ENCODE data around the gene TOMM6.

GRCh38 chr6:41836022-41836659, 48.6 kb downstream of the TOMM6 start:
- TF ChIP-seq CTCF (IDR thresholded peaks at IDR 0.05 in 2 of 3, conservative IDR thresholded peaks at IDR 0.05 in 1 of 3; ENCODE audit: borderline replicate concordance in 1 of 3, insufficient read depth in 1 of 3, low read depth in 2 of 3, low read length in 2 of 3) (no peak), EZH2phosphoT487 (IDR thresholded peaks at IDR 0.05; ENCODE audit: borderline replicate concordance) (no peak), FOSL1 (IDR thresholded peaks at IDR 0.05; ENCODE audit: low read depth) (no peak), POLR2A (IDR thresholded peaks at IDR 0.05; ENCODE audit: borderline replicate concordance, extremely low read depth, insufficient read depth, insufficient read length) (no peak), EZH2 (IDR thresholded peaks at IDR 0.05) (no peak), SP1 (IDR thresholded peaks at IDR 0.05; ENCODE audit: low read depth) (no peak), REST (IDR thresholded peaks at IDR 0.05; ENCODE audit: low read depth) (no peak), ATF3 (IDR thresholded peaks at IDR 0.05) (no peak), CEBPB (IDR thresholded peaks at IDR 0.05; ENCODE audit: low read depth) (no peak)
